Breast epithelium (tissue), 4 donors: ENCODE results near the gene TRAF4. TPM values are rescaled to one million over a fixed set of nuclear protein-coding genes. Genes with fewer than 3 reads are reported as not detected.
A peak's percentile ranks its signal among the peaks of the same experiment; 100 is the strongest.
"Not testable (repeated sequence)": the region's sequence is repeated elsewhere in the genome, so short reads cannot be mapped to it uniquely, and the experiment has no call there.

ENCODE experiments used
- DNase-seq, 2 donors: peaks; one replicate each; pipeline ENCODE4 v3.0.0-alpha.2; 2019; ENCODE audit warnings: low spot score in 2 of 2
- H3K27ac ChIP-seq, 2 donors: fragments of 200-600 bp; sonication (generic) in 1 of 2; one replicate each; pipeline ENCODE4 v1.5.1; 2016 to 2019; ENCODE audit warnings: mild to moderate bottlenecking in 1 of 2
- H3K27me3 ChIP-seq, 2 donors: fragments of 200-600 bp; sonication (generic) in 1 of 2; one replicate each; pipeline versions ENCODE4 v1.5.1 to v1.6.0; 2017 to 2019; ENCODE audit warnings: control low read depth in 1 of 2, mild to moderate bottlenecking in 1 of 2
- H3K36me3 ChIP-seq: fragments of 200-600 bp; one replicate; pipeline ENCODE4 v1.5.1; 2019
- H3K4me1 ChIP-seq, 2 donors: fragments of 200-600 bp; sonication (generic); one replicate each; pipeline ENCODE4 v1.5.1; 2016 to 2019; ENCODE audit warnings: control low read depth in 1 of 2
- H3K4me3 ChIP-seq, 3 donors: fragments of 200-600 bp; sonication (generic); 1 replicate in 2 of 3; 2 replicates in 1 of 3; pipeline ENCODE4 v1.5.1; 2016 to 2019; ENCODE audit warnings: mild to moderate bottlenecking in 3 of 3, moderate library complexity in 2 of 3
- H3K9me3 ChIP-seq, 2 donors: fragments of 200-600 bp; sonication (generic) in 1 of 2; one replicate each; pipeline ENCODE4 v1.5.1; 2016 to 2019; ENCODE audit warnings: control low read depth in 1 of 2
- POLR2A ChIP-seq: fragments of 450-650 bp; IDR thresholded peaks from one replicate; pipeline ENCODE4 v1.6.1; 2016; ENCODE audit warnings: antibody characterized with exemption, mild to moderate bottlenecking, moderate library complexity
- POLR2AphosphoS5 ChIP-seq, 3 donors: sonication (generic); formaldehyde crosslinking; IDR thresholded peaks; one replicate each; pipeline ENCODE4 v1.6.1; 2017; ENCODE audit warnings: antibody characterized with exemption in 3 of 3
- intact Hi-C: fragments of 100-400 bp; cut with DNase I; formaldehyde crosslinking; loops from one replicate; pipeline ENCODE4 v1.15.1; 2023; ENCODE audit warnings: low total_unique reads
- total RNA-seq, 3 donors: library from RNA; depleted of rRNA; stranded (reverse); fragments of >200 nt; gene quantifications; one replicate each; pipeline ENCODE4 v1.1.0, GENCODE V29; 2016
- TF ChIP-seq, protein P1 (sequence below), 3 donors: fragments of 450-650 bp; IDR thresholded peaks; one replicate each; pipeline ENCODE4 v1.5.1; 2016 to 2017; ENCODE audit warnings: antibody characterized with exemption in 3 of 3, mild to moderate bottlenecking in 3 of 3, moderate library complexity in 3 of 3

Gene TRAF4
- total RNA-seq, 3 donors from 2014 or later, result 12.3 to 63.6 (median 48.9) TPM

DNA sequence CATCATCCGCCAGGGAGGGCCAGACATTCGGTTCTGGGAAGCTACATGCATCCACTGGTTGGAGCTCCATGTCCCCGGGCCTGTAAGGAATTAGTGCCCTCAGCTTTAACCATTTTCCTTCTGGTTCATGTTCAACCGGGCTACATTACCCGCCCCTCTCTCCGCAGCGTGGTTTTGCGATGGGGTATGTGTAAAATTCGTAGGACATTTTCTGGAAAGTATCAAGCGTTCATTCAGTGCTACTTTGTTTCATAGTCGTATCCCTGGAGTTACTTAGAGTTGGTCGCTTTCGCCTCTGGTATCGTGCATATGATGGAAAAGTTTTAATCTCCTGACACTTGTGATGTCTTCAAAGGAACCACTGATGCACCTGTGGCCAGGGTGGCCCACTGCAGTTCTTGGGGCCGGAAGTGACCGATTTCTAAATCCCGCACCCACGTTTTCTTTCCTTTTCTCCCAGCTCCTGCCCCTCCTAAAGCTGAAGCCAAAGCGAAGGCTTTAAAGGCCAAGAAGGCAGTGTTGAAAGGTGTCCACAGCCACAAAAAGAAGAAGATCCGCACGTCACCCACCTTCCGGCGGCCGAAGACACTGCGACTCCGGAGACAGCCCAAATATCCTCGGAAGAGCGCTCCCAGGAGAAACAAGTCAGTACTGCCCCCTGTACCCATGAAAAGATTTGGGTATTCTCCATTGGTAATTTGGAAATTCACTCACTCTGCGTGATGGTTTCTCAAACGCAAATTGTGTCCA lies 23.4 kb upstream of the TRAF4 start:
- Histone ChIP-seq H3K27ac (peak overlapping the region; percentile 95 to 98), H3K4me3 (peak overlapping the region; percentile 80 to 97 (median 93)), H3K9me3 (no peaks in the 10 kb centered on the region), H3K36me3 (no peaks in the 10 kb centered on the region), H3K27me3 (no peaks in the 10 kb centered on the region), H3K4me1 (peaks cover 3 to 27% of the 10 kb centered on the region in 2 donors)
- TF ChIP-seq POLR2AphosphoS5 (IDR thresholded peaks at IDR 0.05), result no peak
- TF ChIP-seq POLR2A, result no peak
- TF ChIP-seq, protein P1, sequence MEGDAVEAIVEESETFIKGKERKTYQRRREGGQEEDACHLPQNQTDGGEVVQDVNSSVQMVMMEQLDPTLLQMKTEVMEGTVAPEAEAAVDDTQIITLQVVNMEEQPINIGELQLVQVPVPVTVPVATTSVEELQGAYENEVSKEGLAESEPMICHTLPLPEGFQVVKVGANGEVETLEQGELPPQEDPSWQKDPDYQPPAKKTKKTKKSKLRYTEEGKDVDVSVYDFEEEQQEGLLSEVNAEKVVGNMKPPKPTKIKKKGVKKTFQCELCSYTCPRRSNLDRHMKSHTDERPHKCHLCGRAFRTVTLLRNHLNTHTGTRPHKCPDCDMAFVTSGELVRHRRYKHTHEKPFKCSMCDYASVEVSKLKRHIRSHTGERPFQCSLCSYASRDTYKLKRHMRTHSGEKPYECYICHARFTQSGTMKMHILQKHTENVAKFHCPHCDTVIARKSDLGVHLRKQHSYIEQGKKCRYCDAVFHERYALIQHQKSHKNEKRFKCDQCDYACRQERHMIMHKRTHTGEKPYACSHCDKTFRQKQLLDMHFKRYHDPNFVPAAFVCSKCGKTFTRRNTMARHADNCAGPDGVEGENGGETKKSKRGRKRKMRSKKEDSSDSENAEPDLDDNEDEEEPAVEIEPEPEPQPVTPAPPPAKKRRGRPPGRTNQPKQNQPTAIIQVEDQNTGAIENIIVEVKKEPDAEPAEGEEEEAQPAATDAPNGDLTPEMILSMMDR (IDR thresholded peaks at IDR 0.05), result no peak
- intact Hi-C loops, result no loop called here
- DNase-seq, result no peak

DNA sequence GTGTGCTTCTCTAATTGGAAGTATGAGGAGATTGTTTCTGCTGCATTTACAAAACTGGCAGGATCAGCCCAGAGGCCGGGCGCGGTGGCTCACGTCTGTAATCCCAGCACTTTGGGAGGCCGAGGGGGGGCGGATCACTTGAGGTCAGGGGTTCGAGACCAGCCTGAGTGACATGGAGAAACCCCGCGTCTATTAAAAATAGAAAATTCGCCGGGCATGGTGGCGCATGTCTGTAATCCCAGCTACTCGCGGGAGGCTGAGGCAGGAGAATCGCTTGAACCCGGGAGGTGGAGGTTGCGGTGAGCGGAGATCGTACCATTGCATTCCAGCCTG lies 22.8 kb upstream of the TRAF4 start:
- peak overlapping the region; percentile 7 to 98 for H3K27ac ChIP-seq
- intact Hi-C loops, H3K9me3 ChIP-seq, H3K27me3 ChIP-seq, H3K36me3 ChIP-seq, DNase-seq: not testable (repeated sequence)
- H3K4me1 ChIP-seq, result peaks cover 5 to 26% of the 10 kb centered on the region in 2 donors
- H3K4me3 ChIP-seq, result peak overlapping the region; percentile 80 to 97 (median 93)

DNA sequence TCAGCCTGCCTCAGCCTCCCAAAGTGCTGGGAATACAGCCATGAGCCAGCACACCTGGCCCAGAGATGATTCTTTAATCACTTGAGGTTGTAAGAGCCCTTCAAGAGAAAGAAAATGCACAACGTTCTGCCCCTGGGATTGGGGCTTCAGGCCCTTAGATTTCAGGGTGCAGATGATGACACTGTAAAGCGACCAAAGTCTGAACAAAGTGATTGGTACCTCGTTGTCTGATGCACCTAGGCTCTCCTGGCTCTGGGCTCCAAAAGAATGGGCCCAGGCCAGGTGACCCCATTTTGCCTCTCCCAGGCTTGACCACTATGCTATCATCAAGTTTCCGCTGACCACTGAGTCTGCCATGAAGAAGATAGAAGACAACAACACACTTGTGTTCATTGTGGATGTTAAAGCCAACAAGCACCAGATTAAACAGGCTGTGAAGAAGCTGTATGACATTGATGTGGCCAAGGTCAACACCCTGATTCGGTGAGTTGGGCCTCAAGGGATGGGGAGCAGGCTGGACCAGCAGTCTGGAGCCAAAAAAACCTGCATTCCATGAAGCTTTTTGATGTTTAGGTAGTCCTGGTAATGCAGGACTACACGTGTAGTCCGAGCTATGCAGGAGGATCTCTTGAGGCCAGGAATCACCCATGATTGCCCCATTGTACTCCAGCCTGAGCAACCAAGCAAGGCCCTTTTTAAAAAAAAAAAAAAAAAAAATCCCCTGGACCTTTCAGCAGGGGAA lies 21.2 kb upstream of the TRAF4 start:
- no peak for DNase-seq
- intact Hi-C loops, result no loop called here
- no peak for TF ChIP-seq POLR2AphosphoS5 (IDR thresholded peaks at IDR 0.05)
- no peak for TF ChIP-seq POLR2A
- TF ChIP-seq, protein P1 (IDR thresholded peaks at IDR 0.05), result no peak
- no peaks in the 10 kb centered on the region for H3K27me3 ChIP-seq
- no peaks in the 10 kb centered on the region for H3K9me3 ChIP-seq
- no peak overlapping the region for H3K27ac ChIP-seq
- peaks cover 9 to 21% of the 10 kb centered on the region in 2 donors for H3K4me1 ChIP-seq
- no peaks in the 10 kb centered on the region for H3K36me3 ChIP-seq
- peak overlapping the region in 1 of 3 donors; percentile 6 for H3K4me3 ChIP-seq

DNA sequence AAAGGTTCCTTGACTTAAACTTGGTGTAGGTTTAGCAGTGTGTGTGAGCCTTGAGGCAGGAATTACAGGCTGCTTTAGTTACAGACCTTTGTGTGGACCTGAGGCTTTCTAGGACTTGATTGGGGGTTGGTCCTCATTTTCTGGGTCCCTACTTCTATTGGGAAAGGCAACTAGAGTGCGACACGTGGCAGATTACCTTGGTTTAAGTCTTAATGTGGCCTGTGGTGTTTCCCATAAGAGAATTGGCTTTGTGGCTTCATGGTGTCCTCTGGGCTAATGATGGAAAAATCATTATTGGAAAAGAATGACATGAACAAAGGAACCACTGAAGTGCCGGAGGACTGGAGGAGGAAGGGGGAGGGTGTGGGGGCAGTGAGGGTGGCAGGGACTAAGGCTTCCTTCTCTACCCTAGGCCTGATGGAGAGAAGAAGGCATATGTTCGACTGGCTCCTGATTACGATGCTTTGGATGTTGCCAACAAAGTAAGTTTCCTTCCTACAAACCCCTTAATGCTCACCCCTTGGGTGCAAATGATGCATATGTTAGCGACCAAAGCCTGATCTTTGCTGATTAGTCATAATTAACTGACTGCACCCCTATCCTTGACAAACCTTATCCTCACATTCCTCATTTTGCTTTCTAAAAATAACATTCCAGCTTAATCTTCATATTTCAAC lies 20.5 kb upstream of the TRAF4 start:
- intact Hi-C loops, result no loop called here
- H3K4me3 ChIP-seq, result no peak overlapping the region
- H3K4me1 ChIP-seq, result peaks cover 12 to 19% of the 10 kb centered on the region in 2 donors
- DNase-seq, result no peak
- no peaks in the 10 kb centered on the region for H3K9me3 ChIP-seq
- no peaks in the 10 kb centered on the region for H3K27me3 ChIP-seq
- H3K27ac ChIP-seq, result peak overlapping the region; percentile 28 to 40
- H3K36me3 ChIP-seq, result no peaks in the 10 kb centered on the region
- TF ChIP-seq, protein P1 (IDR thresholded peaks at IDR 0.05), result no peak
- TF ChIP-seq POLR2A, result no peak
- TF ChIP-seq POLR2AphosphoS5 (IDR thresholded peaks at IDR 0.05), result no peak

DNA sequence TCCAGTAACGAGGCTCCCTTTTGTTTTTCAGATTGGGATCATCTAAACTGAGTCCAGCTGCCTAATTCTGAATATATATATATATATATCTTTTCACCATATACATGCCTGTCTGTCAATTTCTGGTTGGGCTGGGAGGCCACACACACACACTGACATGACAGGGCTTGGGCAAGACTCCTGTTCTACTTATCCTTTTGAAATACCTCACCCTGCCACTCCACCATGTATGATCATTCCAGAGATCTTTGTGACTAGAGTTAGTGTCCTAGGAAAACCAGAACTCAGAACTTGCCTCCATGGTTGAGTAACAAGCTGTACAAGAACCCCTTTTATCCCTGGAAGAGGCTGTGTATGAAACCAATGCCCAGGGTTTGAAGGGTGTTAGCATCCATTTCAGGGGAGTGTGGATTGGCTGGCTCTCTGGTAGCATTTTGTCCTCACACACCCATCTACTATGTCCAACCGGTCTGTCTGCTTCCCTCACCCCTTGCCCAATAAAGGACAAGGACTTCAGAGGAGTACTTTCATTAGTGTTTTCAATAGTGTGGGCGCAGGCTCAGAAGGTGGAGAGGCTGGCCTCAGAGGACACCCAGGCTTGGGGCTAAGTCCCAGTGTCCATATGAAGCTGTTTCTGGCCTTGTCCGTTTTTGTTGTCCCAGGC lies 19.8 kb upstream of the TRAF4 start:
- H3K9me3 ChIP-seq, H3K4me3 ChIP-seq, H3K27me3 ChIP-seq, H3K36me3 ChIP-seq, intact Hi-C loops, DNase-seq: not testable (repeated sequence)
- Histone ChIP-seq H3K4me1 (peaks cover 12 to 15% of the 10 kb centered on the region in 2 donors), H3K27ac (peak overlapping the region; percentile 99)
